ENCODE results near the gene TCEANC2.
"Not testable (repeated sequence)": the region's sequence is repeated elsewhere in the genome, so short reads cannot be mapped to it uniquely, and the experiment has no call there.

TCEANC2 gene

GRCh38 chr1:54091666-54092065 is 38.3 kb downstream of the TCEANC2 start:
- no peak for DNase-seq

- DNase-seq: no peak
These were observed 40.8 kb downstream of the TCEANC2 start for GRCh38 chr1:54094001-54094729.

DNA sequence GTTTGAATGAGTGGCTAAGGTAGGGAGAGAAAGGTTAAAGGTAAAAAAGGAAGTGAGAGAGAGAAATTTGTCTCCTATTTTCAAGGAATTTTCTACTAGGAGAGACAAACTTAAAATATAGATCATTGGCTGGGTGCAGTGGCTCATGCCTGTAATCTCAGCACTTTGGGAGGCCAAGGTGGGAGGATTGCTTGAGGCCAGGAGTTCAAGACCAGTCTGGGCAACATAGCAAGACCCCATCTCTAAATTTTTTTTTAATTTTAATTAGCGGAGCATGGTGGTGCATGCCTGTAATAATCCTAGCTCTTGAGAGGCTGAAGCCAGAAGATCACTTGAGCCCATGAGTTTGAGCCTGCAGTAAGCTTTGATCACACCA is 41.3 kb downstream of the TCEANC2 start:
- not testable (repeated sequence) for DNase-seq

DNA sequence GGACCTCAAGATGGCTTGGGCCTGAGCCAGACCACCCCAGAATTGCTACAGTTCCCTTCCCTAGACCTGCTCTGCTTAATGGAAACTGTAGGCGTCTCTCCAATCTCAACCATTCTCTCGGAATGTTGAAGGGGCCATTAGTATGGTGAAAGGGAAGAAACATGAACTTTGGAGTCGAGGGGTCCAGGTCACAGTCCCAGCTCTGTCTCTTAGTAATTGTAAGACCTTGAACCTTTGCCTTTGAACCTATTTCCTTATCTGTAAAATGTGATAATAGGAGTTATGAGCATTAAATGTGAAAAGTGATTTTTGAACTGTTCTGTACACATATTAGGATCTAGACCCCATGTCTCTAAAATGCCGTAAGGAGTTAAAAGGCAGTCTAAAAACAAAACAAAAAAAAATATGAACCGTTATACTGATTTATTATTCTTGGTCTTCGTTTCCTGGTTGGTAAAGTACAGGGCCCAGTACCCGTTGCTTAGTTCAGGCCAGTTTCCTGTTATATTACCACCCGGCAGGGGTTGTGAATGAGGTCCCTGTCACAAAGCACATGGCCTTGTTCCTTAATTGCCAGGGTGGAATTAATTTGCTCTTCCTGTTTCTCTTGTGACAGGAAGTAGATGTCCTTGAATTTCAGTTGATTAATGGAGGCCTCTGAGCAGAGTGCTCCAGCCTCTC is 42.3 kb downstream of the TCEANC2 start:
- DNase-seq: no peak

DNA sequence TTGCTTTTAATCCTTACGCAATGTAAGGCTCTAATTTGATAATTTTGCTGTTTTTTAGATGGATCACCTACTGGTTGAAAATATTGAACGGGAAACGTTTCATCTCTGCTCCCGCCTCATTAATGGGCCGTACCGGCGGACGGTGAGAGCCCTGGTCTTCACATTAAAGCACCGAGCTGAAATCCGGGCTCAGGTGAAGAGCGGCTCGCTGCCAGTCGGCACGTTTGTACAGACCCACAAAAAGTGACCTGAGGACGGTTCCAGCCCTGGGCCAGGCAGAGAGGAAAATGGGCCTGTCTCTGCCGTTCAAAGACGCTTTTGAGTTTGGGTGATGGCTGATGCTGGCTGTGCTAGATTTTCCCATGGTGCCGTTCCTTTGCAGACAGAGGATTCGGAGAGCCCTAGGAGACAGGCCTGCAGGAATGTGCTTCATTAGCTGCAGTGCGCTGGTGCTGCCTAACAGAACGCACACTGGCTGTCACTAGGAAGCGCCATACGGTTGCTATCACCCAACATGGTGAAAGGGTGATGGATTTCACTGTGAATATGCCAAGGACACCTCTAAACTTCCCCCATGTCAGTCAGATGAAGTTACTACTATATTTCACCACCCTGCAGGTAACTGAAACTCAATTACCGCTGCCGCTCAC is 42.9 kb downstream of the TCEANC2 start:
- no peak for DNase-seq

- no peak for DNase-seq
These were observed 43.5 kb downstream of the TCEANC2 start for GRCh38 chr1:54096877-54097240.

DNA sequence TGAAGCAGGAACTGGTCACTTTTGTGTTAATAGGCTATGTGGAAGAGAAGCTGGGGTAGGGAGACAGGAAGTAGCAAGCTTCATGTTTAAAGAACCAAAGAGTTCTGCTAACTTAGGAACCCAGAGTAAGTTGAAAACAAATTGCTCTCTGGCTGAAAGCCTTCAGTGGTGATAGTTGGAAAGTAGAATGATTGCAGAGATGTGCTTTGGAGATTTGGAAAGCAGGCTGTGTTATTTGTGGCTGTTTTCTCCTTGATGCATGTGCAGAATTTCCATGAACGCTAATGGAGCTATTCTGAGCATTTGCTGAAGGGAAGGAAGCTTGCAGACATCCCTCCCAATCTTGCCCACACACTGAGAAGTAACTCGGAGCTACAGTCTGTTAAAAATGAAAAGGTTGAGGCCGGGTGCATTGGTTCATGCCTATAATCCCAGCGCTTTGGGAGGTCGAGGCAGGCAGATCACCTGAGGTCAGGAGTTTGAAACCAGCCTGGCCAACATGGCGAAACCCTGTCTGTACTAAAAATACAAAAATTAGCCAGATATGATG is 45.7 kb downstream of the TCEANC2 start:
- no peak for DNase-seq

DNA sequence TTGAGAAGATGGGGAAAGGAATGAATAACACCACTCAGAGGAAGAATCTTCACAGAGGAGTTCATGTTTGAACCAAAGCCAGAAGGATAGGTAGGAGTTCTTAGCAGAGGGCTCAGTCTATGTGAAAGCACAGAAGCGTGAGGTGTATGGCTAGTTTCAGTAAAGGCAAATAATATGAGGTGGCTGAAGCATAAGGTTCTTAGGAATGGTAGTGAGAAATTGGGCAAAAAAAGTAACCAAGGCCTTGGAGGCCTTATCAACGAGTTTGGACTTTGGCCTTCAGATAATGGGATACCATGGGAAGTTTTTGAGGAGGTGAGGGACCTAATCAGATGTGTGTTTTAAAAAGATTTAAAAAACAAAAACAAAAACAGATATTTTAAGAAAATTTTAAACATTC is 47.1 kb downstream of the TCEANC2 start:
- no peak for DNase-seq

DNA sequence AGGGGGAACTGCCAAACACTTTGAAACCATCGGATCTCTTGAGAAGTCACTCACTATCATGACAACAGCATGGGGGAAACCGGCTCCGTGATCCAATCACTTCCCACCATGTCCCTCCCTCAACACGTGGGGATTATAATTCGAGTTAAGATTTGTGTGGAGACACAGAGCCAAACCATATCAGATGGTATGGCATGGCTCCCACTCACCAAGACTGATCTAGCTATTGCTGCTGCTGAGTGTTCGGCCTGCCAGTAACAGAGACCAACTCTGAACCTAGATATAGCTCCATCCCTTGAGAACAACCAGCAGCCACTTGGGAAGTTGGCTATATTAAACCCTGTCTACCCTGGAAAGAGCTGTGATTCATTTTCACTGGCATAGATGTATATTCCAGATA is 50.0 kb downstream of the TCEANC2 start:
- no peak for DNase-seq

- not testable (repeated sequence) for DNase-seq
These were observed 51.2 kb downstream of the TCEANC2 start for GRCh38 chr1:54104613-54105012.

- no peak for DNase-seq
These were observed 51.7 kb downstream of the TCEANC2 start for GRCh38 chr1:54105080-54105479.

- no peak for DNase-seq
These were observed 52.4 kb downstream of the TCEANC2 start for GRCh38 chr1:54105736-54106269.

- no peak for DNase-seq
These were observed 53.7 kb downstream of the TCEANC2 start for GRCh38 chr1:54107131-54107530.

DNA sequence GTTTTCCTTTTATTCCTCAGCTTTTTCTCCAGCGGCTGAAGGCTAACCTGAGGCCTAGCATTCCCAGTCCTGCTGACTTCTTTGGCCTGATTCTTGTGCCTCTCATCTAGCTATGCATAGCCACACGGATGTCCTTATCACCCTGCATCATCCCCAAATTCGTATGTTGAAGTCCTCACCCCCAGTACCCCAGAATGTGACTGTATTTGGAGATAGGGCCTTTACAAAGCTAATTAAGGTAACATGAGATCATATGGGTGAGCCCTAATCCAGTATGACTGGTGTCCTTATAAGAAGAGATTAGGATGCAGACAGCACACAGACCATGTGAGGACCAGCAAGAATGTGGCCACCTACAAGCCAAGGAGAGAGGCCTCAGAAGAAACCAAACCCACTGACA is 54.7 kb downstream of the TCEANC2 start:
- no peak for DNase-seq

DNA sequence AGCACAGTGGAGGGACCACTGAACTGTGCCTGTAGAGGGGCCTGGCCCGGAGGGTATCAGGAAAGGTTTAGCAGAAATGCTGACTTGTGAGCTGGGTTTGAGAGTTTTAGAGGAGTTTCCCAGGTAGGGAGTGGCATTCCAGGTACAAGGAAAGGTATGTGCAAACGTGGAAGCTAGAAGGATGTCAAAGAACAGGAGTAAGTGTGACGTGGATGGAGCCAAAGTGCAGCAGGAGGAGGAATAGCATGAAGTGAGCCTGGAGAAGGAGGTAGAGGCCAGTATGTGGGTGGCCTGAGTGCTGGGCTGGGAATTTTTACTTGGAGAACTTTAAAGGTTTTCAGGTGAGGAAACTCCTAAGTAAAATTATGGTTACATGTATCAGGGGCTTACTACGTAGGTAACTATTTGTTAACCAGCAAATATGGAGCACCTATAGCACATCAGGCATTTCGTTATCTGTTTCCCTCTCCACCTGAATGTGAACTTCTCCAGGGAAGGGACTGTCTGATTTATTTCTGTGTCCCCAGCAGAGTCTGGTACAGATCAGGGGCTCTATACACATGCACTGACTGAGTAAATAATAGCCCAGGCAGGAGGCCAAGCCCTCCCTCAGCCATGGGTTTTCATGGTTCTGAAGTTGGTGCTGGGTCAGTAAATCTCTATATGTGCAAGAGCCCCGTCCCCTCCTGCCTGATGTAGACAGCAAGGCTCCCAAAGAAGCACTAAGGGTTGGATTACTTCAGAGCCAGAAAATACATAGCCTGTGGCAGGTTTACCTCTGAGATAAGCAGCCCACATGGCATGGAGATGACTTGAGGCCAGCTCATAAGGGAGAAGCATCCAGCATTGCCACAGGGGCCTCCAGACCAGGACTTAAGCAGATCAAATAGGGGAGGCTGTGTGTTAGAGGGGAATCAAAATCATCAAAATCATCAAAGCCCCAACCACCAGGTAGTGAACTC is 56.0 kb downstream of the TCEANC2 start:
- no peak for DNase-seq

- no peak for DNase-seq
These were observed 57.6 kb downstream of the TCEANC2 start for GRCh38 chr1:54110996-54111395.

- no peak for DNase-seq
These were observed 58.2 kb downstream of the TCEANC2 start for GRCh38 chr1:54111624-54112023.

DNA sequence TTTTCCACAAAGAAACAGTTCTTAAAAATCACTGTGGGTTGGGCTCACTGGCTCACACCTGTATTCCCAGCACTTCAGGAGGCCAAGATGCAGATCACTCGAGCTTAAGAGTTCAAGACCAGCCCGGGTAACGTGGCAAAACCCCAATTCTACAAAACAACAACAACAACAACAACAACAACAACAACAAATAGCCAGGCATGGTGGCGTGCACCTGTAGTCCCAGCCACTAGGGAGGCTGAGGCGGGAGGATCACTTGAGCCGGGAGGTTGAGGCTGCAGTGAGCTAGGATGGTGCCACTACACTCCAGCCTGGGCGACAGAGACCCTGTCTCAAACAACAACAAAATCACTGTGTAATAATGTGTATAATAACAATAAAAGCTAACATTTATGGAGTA is 58.6 kb downstream of the TCEANC2 start:
- no peak for DNase-seq

DNA sequence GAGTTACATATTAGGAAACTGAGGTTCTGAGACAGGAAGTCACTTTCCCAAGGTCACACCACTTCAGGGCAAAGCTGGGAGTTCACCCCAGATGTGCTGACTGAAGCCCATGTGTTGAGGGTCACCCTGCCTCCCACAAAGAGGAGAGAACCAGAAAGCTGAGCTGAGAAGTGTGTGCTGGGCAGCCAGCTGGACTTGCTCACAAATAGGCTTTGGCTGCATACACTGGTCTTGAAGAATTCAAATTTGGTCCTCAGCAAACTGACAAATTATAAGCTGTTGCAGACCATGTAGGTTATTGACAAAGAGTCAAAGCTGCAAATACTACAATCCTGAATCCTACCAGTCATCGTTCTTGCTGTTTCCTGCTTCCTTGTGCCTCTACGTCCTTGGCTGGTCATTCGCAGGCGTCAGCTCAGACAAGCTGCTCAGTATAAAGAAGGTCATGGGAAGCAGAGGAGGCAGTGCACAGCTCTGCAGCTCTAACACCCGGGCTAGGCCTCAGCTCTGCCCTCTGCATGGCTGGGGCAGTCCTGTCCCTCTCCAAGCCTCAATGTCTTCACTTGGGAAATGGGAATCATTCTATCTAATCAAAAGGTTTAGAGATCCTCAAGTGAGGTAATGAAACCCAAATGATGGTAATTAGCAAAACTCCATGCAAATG is 59.4 kb downstream of the TCEANC2 start:
- no peak for DNase-seq

GRCh38 chr1:54114001-54114400 is 60.6 kb downstream of the TCEANC2 start:
- DNase-seq: no peak

- no peak for DNase-seq
These were observed 61.5 kb downstream of the TCEANC2 start for GRCh38 chr1:54114955-54115354.

DNA sequence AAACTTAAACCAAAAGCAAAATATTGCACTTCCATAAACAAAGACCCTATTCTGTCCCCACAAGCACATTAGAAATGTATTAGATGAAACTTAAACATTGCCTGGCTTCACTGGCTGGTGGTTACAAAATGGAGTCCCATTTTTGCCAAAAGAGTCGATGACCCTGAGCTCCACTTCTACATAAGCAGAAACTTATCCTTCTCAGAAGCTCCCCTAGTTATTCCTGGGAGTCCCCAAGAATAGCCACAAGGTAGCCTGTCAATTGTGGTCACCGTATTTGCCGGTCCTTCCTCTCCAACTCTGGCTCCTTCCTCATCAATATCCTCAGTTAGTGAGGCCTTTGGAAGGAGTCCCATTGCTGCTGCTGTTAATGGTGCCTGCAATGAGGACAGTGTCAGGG is 62.1 kb downstream of the TCEANC2 start:
- no peak for DNase-seq
